PC-9 (cell line): Measurements from ENCODE around the gene KRT1.

Source experiments
- CTCF ChIP-seq: fragments of 200-600 bp; sonication (generic); conservative IDR thresholded peaks from 2 replicates; pipeline ENCODE4 v1.6.1; 2017; ENCODE audit warnings: mixed run types, antibody characterized with exemption, mild to moderate bottlenecking, moderate library complexity
- EZH2 ChIP-seq: fragments of 200-600 bp; sonication (generic); IDR thresholded peaks from 2 replicates; pipeline ENCODE4 v1.8.0; 2017; ENCODE audit warnings: antibody characterized with exemption, low read depth

GRCh38 chr12:52703424-52703823 lies 23.2 kb upstream of the KRT1 start, which contains the start of gene KRT77:
- TF ChIP-seq EZH2 (no peak), CTCF (no peak)
